ENCODE data around the gene SLC51B.

- TF ChIP-seq, protein P1, sequence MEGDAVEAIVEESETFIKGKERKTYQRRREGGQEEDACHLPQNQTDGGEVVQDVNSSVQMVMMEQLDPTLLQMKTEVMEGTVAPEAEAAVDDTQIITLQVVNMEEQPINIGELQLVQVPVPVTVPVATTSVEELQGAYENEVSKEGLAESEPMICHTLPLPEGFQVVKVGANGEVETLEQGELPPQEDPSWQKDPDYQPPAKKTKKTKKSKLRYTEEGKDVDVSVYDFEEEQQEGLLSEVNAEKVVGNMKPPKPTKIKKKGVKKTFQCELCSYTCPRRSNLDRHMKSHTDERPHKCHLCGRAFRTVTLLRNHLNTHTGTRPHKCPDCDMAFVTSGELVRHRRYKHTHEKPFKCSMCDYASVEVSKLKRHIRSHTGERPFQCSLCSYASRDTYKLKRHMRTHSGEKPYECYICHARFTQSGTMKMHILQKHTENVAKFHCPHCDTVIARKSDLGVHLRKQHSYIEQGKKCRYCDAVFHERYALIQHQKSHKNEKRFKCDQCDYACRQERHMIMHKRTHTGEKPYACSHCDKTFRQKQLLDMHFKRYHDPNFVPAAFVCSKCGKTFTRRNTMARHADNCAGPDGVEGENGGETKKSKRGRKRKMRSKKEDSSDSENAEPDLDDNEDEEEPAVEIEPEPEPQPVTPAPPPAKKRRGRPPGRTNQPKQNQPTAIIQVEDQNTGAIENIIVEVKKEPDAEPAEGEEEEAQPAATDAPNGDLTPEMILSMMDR (IDR thresholded peaks at IDR 0.05 in 8 of 11, conservative IDR thresholded peaks at IDR 0.05 in 3 of 11) = no peak
- peak in 2 of 3 donors; percentile 60 to 61 for TF ChIP-seq POLR2AphosphoS5 (IDR thresholded peaks at IDR 0.05)
Observed at GRCh38 chr15:65049418-65049840, 4.2 kb downstream of the SLC51B start.

Measured in spleen (tissue), 7 donors.